ENCODE data around the gene AHNAK2. TPM values are rescaled to one million over a fixed set of nuclear protein-coding genes. Genes with fewer than 3 reads are reported as not detected.
"Not testable (repeated sequence)": the region's sequence is repeated elsewhere in the genome, so short reads cannot be mapped to it uniquely, and the experiment has no call there.

Gene AHNAK2
- total and polyA plus RNA-seq, 4 donors = 3.5 to 26.6 (median 8.1) TPM

DNA sequence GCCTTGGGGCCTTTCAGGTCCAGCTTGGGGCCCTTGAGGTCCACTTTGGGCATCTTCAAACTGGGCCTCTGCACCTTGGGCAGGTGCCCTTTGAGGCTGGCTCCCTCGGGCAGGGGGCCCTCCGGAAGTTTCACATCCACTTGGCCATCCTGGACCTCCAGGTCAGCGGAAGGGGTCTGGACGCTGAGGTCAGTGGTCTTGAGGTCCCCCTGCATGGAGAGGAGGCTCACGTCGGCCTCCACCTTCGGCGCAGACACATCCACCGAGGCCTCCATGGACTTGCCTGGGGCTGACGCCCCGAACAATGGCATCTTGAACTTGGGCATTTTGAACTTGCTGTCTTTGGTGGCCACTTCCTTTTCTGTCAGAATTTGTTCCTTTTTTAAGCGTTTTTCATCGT is 25.1 kb downstream of the AHNAK2 start:
- no peaks in the 10 kb centered on the region for H3K36me3 ChIP-seq (ENCODE audit: control insufficient read depth in 4 of 4, insufficient read depth in 4 of 4, low read length in 4 of 4)
- WGBS, 2 donors = 84 to 90% methylated on average over 13 of the region's 13 CpGs
- H3K27me3 ChIP-seq (ENCODE audit: control insufficient read depth in 3 of 3, insufficient read depth in 3 of 3, low read length in 2 of 3) = no peaks in the 10 kb centered on the region
- ATAC-seq (ENCODE audit: insufficient read depth, low FRiP score) (no peak), DNase-seq (no peak)
- TF ChIP-seq, protein P1, sequence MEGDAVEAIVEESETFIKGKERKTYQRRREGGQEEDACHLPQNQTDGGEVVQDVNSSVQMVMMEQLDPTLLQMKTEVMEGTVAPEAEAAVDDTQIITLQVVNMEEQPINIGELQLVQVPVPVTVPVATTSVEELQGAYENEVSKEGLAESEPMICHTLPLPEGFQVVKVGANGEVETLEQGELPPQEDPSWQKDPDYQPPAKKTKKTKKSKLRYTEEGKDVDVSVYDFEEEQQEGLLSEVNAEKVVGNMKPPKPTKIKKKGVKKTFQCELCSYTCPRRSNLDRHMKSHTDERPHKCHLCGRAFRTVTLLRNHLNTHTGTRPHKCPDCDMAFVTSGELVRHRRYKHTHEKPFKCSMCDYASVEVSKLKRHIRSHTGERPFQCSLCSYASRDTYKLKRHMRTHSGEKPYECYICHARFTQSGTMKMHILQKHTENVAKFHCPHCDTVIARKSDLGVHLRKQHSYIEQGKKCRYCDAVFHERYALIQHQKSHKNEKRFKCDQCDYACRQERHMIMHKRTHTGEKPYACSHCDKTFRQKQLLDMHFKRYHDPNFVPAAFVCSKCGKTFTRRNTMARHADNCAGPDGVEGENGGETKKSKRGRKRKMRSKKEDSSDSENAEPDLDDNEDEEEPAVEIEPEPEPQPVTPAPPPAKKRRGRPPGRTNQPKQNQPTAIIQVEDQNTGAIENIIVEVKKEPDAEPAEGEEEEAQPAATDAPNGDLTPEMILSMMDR (IDR thresholded peaks at IDR 0.05; ENCODE audit: control extremely low read depth, extremely low read depth) = no peak
- H3K9me3 ChIP-seq (ENCODE audit: control insufficient read depth in 4 of 4, insufficient read depth in 3 of 4, low read length in 3 of 4) = no peaks in the 10 kb centered on the region
- H3K4me1 ChIP-seq (ENCODE audit: control insufficient read depth in 5 of 5, insufficient read depth in 5 of 5, low read length in 5 of 5) = peaks cover 0 to 5% (median 0%) of the 10 kb centered on the region in 5 donors
- no peak overlapping the region for H3K27ac ChIP-seq (ENCODE audit: low read depth in 1 of 2, low read length in 1 of 2)
- no peak overlapping the region for H3K4me3 ChIP-seq
- no peak overlapping the region for H3K9ac ChIP-seq (ENCODE audit: insufficient read depth in 1 of 2, low read length in 2 of 2)

DNA sequence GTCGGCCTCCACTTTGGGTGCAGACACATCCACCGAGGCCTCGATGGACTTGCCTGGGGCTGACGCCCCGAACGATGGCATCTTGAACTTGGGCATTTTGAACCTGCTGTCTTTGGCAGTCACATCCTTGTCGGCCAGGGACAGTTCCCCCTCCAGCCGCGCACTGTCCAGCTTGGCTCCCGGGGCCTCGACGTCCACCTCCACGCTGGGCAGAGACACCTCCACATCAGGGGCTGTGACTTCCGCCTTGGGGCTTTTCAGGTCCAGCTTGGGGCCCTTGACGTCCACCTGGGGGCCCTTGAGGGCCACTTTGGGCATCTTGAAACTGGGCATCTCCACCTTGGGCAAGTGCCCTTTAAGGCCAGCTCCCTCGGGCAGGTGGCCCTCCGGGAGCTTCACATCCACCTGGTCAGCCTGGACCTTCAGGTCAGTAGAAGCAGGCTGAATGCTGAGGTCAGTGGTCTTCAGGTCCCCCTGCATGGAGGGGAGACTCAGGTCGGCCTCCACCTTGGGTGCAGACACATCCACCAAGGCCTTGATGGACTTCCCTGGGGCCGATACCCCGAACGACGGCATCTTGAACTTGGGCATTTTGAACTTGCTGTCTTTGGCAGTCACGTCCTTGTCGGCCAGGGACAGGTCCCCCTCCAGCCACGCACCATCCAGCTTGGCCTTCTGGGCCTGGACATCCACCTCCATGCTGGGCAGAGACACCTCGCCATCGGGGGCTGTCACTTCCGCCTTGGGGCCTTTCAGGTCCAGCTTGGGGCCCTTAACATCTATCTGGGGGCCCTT is 26.1 kb downstream of the AHNAK2 start:
- not testable (repeated sequence) for H3K27me3 ChIP-seq (ENCODE audit: control insufficient read depth in 3 of 3, insufficient read depth in 3 of 3, low read length in 2 of 3); DNase-seq; H3K36me3 ChIP-seq (ENCODE audit: control insufficient read depth in 4 of 4, insufficient read depth in 4 of 4, low read length in 4 of 4); H3K9ac ChIP-seq (ENCODE audit: insufficient read depth in 1 of 2, low read length in 2 of 2); ATAC-seq (ENCODE audit: insufficient read depth, low FRiP score); H3K4me1 ChIP-seq (ENCODE audit: control insufficient read depth in 5 of 5, insufficient read depth in 5 of 5, low read length in 5 of 5); H3K9me3 ChIP-seq (ENCODE audit: control insufficient read depth in 4 of 4, insufficient read depth in 3 of 4, low read length in 3 of 4); H3K27ac ChIP-seq (ENCODE audit: low read depth in 1 of 2, low read length in 1 of 2); H3K4me3 ChIP-seq
- 92 to 96% methylated on average over 27 to 28 of the region's 28 CpGs for WGBS, 2 donors

DNA sequence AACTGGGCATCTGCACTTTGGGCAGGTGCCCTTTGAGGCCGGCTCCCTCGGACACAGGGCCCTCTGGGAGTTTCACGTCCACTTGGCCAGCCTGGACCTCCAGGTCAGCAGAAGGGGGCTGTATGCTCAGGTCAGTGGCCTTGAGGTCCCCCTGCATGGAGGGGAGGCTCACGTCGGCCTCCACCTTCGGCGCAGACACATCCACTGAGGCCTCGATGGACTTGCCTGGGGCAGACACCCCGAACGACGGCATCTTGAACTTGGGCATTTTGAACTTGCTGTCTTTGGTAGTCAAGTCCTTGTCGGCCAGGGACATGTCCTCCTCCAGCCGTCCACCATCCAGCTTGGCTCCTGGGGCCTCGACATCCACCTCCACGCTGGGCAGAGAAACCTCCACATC is 27.5 kb downstream of the AHNAK2 start:
- not testable (repeated sequence) for H3K4me3 ChIP-seq; H3K9ac ChIP-seq (ENCODE audit: insufficient read depth in 1 of 2, low read length in 2 of 2); H3K4me1 ChIP-seq (ENCODE audit: control insufficient read depth in 5 of 5, insufficient read depth in 5 of 5, low read length in 5 of 5); H3K27ac ChIP-seq (ENCODE audit: low read depth in 1 of 2, low read length in 1 of 2); H3K9me3 ChIP-seq (ENCODE audit: control insufficient read depth in 4 of 4, insufficient read depth in 3 of 4, low read length in 3 of 4); H3K27me3 ChIP-seq (ENCODE audit: control insufficient read depth in 3 of 3, insufficient read depth in 3 of 3, low read length in 2 of 3); DNase-seq; ATAC-seq (ENCODE audit: insufficient read depth, low FRiP score); H3K36me3 ChIP-seq (ENCODE audit: control insufficient read depth in 4 of 4, insufficient read depth in 4 of 4, low read length in 4 of 4)
- WGBS, 2 donors = 94 to 95% methylated on average over 15 of the region's 15 CpGs

DNA sequence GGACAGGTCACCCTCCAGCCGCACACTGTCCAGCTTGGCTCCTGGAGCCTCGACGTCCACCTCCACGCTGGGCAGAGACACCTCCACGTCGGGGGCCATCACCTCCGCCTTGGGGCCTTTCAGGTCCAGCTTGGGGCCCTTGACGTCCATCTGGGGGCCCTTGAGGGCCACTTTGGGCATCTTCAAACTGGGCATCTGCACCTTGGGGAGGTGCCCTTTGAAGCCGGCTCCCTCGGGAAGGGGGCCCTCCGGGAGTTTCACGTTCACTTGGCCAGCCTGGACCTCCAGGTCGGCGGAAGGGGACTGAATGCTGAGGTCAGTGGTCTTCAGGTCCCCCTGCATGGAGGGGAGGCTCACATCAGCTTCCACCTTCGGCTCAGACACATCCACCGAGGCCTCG is 28.2 kb downstream of the AHNAK2 start:
- H3K36me3 ChIP-seq (ENCODE audit: control insufficient read depth in 4 of 4, insufficient read depth in 4 of 4, low read length in 4 of 4) = no peaks in the 10 kb centered on the region
- no peak for ATAC-seq (ENCODE audit: insufficient read depth, low FRiP score)
- no peak overlapping the region for H3K9ac ChIP-seq (ENCODE audit: insufficient read depth in 1 of 2, low read length in 2 of 2)
- WGBS, 2 donors = 92 to 96% methylated on average over 17 of the region's 17 CpGs
- DNase-seq = no peak
- H3K9me3 ChIP-seq (ENCODE audit: control insufficient read depth in 4 of 4, insufficient read depth in 3 of 4, low read length in 3 of 4) = no peaks in the 10 kb centered on the region
- no peak overlapping the region for H3K4me3 ChIP-seq
- peaks cover 0 to 5% (median 0%) of the 10 kb centered on the region in 5 donors for H3K4me1 ChIP-seq (ENCODE audit: control insufficient read depth in 5 of 5, insufficient read depth in 5 of 5, low read length in 5 of 5)
- no peak overlapping the region for H3K27ac ChIP-seq (ENCODE audit: low read depth in 1 of 2, low read length in 1 of 2)
- TF ChIP-seq, protein P1 (IDR thresholded peaks at IDR 0.05; ENCODE audit: control extremely low read depth, extremely low read depth) = no peak
- H3K27me3 ChIP-seq (ENCODE audit: control insufficient read depth in 3 of 3, insufficient read depth in 3 of 3, low read length in 2 of 3) = no peaks in the 10 kb centered on the region

DNA sequence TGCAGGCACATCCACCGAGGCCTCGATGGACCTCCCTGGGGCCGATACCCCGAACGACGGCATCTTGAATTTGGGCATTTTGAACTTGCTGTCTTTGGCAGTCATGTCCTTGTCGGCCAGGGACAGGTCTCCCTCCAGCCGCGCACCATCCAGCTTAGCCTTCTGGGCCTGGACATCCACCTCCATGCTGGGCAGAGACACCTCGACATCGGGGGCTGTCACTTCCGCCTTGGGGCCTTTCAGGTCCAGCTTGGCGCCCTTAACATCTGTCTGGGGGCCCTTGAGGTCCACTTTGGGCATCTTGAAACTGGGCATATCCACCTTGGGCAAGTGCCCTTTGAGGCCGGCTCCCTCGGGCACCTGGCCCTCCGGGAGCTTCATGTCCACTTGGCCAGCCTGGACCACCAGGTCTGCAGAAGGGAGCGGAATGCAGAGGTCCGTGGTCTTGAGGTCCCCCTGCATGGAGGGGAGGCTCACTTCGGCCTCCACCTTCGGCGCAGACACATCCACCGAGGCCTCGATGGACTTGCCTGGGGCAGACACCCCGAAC is 28.7 kb downstream of the AHNAK2 start:
- H3K4me3 ChIP-seq; ATAC-seq (ENCODE audit: insufficient read depth, low FRiP score); H3K9ac ChIP-seq (ENCODE audit: insufficient read depth in 1 of 2, low read length in 2 of 2); DNase-seq; H3K9me3 ChIP-seq (ENCODE audit: control insufficient read depth in 4 of 4, insufficient read depth in 3 of 4, low read length in 3 of 4); H3K36me3 ChIP-seq (ENCODE audit: control insufficient read depth in 4 of 4, insufficient read depth in 4 of 4, low read length in 4 of 4); H3K27me3 ChIP-seq (ENCODE audit: control insufficient read depth in 3 of 3, insufficient read depth in 3 of 3, low read length in 2 of 3); H3K4me1 ChIP-seq (ENCODE audit: control insufficient read depth in 5 of 5, insufficient read depth in 5 of 5, low read length in 5 of 5); H3K27ac ChIP-seq (ENCODE audit: low read depth in 1 of 2, low read length in 1 of 2): not testable (repeated sequence)
- 95 to 96% methylated on average over 23 to 24 of the region's 24 CpGs for WGBS, 2 donors

All from lung (tissue), 12 donors.